ENCODE measurements around the gene ITGAD.
"Not testable (repeated sequence)": the region's sequence is repeated elsewhere in the genome, so short reads cannot be mapped to it uniquely, and the experiment has no call there.

ITGAD gene

DNA sequence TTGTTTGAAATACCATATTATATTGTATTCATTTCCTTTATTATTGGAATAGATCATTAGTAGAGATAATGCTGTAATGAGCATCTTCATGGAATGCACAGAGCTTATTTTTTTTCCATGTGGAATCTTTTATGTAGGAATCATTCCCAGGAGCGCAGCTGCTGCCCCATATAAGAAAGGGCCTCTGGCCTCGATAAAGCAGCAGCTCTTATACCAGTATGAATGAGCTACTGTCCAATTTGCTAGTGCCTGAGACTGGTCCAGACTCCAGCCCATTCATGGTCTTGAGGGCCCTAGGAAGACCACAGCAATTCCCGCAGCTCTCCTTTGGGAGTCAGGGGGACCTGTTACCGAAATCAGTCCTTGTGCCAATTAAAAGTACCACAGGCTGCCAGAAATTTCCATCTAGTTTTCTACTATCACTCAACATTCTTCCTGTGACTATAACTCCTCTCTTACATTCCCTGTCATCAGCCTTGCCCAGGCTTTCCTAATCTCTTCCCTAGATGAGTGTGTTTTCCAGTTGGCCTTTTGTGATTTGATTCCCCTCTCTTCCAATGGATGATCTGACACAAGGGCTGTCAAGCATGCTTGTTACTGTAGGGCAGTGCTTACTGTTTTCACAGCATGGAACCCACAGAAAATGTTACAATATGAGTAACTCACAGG is 47.5 kb downstream of the ITGAD start:
- WGBS, 2 experiments = 91% methylated on average over 4 of the region's 4 CpGs
- H3K9me3 ChIP-seq (ENCODE audit: control insufficient read depth, low read length) = no peaks in the 10 kb centered on the region
- H3K4me3 ChIP-seq (ENCODE audit: insufficient read depth, low read depth, low read length) = no peak overlapping the region
- no peaks in the 10 kb centered on the region for H3K4me1 ChIP-seq (ENCODE audit: control insufficient read depth, insufficient read depth, low read length)
- no peaks in the 10 kb centered on the region for H3K27me3 ChIP-seq (ENCODE audit: control insufficient read depth, insufficient read depth, low read length, poor library complexity, severe bottlenecking)
- no peaks in the 10 kb centered on the region for H3K36me3 ChIP-seq (ENCODE audit: control insufficient read depth, insufficient read depth, low read length)
- H3K27ac ChIP-seq (ENCODE audit: insufficient read depth, low read depth, low read length, poor library complexity, severe bottlenecking) = no peak overlapping the region

DNA sequence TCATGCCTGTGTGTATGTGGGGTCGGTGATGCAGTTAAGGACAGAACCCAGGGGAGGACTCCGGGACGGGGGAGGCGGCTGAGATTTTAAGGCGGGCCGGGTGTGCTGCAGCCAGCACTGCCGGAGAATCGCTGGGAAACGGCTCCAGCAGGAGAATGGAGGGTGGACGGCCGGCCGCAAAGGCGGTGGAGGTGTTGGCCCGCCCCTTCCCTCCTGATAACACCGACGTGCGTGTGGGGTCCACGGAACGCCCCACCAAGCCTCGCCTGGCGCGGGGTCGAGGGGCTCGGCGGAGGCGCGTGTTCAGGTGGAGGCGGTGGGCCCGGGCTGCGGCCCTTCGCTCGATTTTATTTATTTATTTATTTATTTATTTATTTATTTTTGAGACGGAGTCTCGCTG is 48.8 kb downstream of the ITGAD start:
- Histone ChIP-seq H3K27ac (ENCODE audit: insufficient read depth, low read depth, low read length, poor library complexity, severe bottlenecking) (no peak overlapping the region), H3K9me3 (ENCODE audit: control insufficient read depth, low read length) (no peaks in the 10 kb centered on the region), H3K27me3 (ENCODE audit: control insufficient read depth, insufficient read depth, low read length, poor library complexity, severe bottlenecking) (no peaks in the 10 kb centered on the region), H3K4me3 (ENCODE audit: insufficient read depth, low read depth, low read length) (no peak overlapping the region), H3K4me1 (ENCODE audit: control insufficient read depth, insufficient read depth, low read length) (no peaks in the 10 kb centered on the region), H3K36me3 (ENCODE audit: control insufficient read depth, insufficient read depth, low read length) (no peaks in the 10 kb centered on the region)
- WGBS, 2 experiments = 92 to 96% methylated on average over 29 of the region's 34 CpGs

DNA sequence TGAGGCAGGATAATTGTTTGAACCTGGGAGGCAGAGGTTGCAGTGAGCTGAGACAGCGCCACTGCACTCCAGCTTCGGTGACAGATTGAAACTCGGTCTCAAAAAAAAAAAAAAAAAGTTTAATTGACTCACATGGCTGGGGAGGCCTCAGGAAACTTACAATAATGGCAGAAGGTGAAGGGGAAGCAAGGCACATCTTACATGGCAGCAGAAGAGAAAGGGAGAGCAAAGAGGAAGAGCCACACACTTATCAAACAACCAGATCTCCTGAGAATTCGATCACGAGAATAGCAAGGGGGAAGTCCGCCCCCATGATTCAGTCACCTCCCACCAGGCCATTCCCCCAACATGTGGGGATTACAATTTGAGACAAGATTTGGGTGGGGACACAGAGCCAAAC is 52.8 kb downstream of the ITGAD start:
- not testable (repeated sequence) for H3K27ac ChIP-seq (ENCODE audit: insufficient read depth, low read depth, low read length, poor library complexity, severe bottlenecking); H3K36me3 ChIP-seq (ENCODE audit: control insufficient read depth, insufficient read depth, low read length); H3K27me3 ChIP-seq (ENCODE audit: control insufficient read depth, insufficient read depth, low read length, poor library complexity, severe bottlenecking); H3K4me1 ChIP-seq (ENCODE audit: control insufficient read depth, insufficient read depth, low read length); H3K4me3 ChIP-seq (ENCODE audit: insufficient read depth, low read depth, low read length); H3K9me3 ChIP-seq (ENCODE audit: control insufficient read depth, low read length)
- 92 to 96% methylated on average over 6 of the region's 6 CpGs for WGBS, 2 experiments

DNA sequence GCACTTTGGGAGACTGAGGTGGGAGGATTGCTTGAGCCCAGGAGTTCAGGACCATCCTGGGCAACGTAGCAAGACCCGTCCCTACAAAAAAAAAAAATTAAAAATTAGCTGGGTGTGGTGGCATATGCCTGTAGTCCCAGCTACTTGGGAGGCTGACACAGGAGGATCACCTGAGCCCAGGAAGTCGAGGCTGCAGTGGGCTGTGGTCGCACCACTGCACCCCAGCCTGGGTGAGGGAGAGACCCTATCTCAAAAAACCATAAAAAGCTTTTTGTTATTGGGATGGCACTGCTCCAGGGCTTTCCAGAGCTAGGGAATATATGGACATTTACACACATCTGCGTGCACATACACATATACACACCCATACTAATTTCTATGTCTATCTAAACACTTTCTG is 58.1 kb downstream of the ITGAD start:
- WGBS, 2 experiments = 90 to 91% methylated on average over 5 of the region's 5 CpGs

DNA sequence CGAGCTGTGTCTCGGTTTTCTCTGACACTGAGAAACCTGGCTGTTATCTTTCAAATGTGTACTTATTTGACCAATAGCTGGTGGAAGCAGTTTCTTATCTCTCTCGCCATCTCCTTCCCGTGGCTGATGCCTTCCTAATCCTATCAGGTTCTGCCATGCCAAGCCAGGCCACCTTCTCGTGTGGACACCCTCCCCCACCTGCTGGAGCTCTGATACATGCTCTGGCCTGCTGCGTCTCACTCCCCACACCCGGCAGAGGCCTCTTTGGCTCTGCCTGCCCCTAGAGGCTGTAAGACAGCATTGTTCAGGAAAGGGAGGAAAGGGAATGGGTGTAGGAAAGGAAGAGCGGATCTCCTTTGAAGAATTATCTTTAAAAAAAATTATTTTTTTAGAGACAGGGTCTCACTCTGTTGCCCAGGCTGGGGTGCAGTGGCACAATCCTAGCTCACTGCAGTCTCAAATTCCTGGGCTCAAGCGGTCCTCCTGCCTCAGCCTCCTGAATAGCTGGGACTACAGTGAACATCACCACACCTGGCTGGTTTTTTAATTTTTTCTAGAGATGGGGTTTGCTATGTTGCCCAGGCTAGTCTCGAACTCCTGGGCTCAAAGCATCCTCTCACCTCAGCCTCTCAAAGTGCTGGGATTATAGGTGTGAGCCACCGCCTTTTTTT is 58.7 kb downstream of the ITGAD start:
- Histone ChIP-seq H3K36me3 (ENCODE audit: control insufficient read depth, insufficient read depth, low read length) (no peaks in the 10 kb centered on the region), H3K27ac (ENCODE audit: insufficient read depth, low read depth, low read length, poor library complexity, severe bottlenecking) (no peak overlapping the region), H3K9me3 (ENCODE audit: control insufficient read depth, low read length) (no peaks in the 10 kb centered on the region), H3K4me1 (ENCODE audit: control insufficient read depth, insufficient read depth, low read length) (peaks cover 19% of the 10 kb centered on the region), H3K4me3 (ENCODE audit: insufficient read depth, low read depth, low read length) (no peak overlapping the region), H3K27me3 (ENCODE audit: control insufficient read depth, insufficient read depth, low read length, poor library complexity, severe bottlenecking) (no peaks in the 10 kb centered on the region)
- WGBS, 2 experiments = 42 to 53% methylated on average over 9 to 11 of the region's 11 CpGs

More for the DNA sequence above, 58.1 kb downstream of the ITGAD start:
- H3K4me1 ChIP-seq (ENCODE audit: control insufficient read depth, insufficient read depth, low read length) = peaks cover 19% of the 10 kb centered on the region
- H3K9me3 ChIP-seq (ENCODE audit: control insufficient read depth, low read length) = no peaks in the 10 kb centered on the region
- no peak overlapping the region for H3K4me3 ChIP-seq (ENCODE audit: insufficient read depth, low read depth, low read length)
- no peaks in the 10 kb centered on the region for H3K27me3 ChIP-seq (ENCODE audit: control insufficient read depth, insufficient read depth, low read length, poor library complexity, severe bottlenecking)
- H3K27ac ChIP-seq (ENCODE audit: insufficient read depth, low read depth, low read length, poor library complexity, severe bottlenecking) = no peak overlapping the region
- no peaks in the 10 kb centered on the region for H3K36me3 ChIP-seq (ENCODE audit: control insufficient read depth, insufficient read depth, low read length)

DNA sequence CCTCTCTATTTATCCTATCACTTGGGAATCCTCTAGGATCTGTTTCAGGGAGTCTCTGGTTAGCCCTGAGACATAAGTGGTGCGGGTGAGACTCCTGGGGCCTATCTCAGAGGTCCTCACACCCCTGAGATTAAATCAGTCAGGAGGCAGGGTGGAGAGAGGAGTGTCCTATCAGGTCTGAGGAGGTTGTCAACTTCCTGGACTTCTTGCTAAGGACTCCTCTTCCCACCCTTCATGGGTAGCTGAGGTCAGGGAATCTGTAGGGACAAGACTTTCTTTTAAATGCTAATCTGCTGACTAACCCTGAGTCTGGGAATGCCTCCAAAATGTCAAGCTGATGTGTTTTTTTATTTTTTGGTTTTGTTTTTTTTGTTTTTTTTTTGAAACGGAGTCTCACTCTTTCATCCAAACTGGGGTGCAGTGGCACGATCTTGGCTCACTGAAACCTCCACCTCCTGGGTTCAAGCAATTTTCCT is 59.5 kb downstream of the ITGAD start:
- H3K27me3 ChIP-seq (ENCODE audit: control insufficient read depth, insufficient read depth, low read length, poor library complexity, severe bottlenecking) = no peaks in the 10 kb centered on the region
- no peak overlapping the region for H3K4me3 ChIP-seq (ENCODE audit: insufficient read depth, low read depth, low read length)
- no peaks in the 10 kb centered on the region for H3K9me3 ChIP-seq (ENCODE audit: control insufficient read depth, low read length)
- H3K36me3 ChIP-seq (ENCODE audit: control insufficient read depth, insufficient read depth, low read length) = no peaks in the 10 kb centered on the region
- H3K4me1 ChIP-seq (ENCODE audit: control insufficient read depth, insufficient read depth, low read length) = peaks cover 28% of the 10 kb centered on the region
- H3K27ac ChIP-seq (ENCODE audit: insufficient read depth, low read depth, low read length, poor library complexity, severe bottlenecking) = no peak overlapping the region
- WGBS, 2 experiments = 66 to 73% methylated on average over 3 of the region's 3 CpGs

DNA sequence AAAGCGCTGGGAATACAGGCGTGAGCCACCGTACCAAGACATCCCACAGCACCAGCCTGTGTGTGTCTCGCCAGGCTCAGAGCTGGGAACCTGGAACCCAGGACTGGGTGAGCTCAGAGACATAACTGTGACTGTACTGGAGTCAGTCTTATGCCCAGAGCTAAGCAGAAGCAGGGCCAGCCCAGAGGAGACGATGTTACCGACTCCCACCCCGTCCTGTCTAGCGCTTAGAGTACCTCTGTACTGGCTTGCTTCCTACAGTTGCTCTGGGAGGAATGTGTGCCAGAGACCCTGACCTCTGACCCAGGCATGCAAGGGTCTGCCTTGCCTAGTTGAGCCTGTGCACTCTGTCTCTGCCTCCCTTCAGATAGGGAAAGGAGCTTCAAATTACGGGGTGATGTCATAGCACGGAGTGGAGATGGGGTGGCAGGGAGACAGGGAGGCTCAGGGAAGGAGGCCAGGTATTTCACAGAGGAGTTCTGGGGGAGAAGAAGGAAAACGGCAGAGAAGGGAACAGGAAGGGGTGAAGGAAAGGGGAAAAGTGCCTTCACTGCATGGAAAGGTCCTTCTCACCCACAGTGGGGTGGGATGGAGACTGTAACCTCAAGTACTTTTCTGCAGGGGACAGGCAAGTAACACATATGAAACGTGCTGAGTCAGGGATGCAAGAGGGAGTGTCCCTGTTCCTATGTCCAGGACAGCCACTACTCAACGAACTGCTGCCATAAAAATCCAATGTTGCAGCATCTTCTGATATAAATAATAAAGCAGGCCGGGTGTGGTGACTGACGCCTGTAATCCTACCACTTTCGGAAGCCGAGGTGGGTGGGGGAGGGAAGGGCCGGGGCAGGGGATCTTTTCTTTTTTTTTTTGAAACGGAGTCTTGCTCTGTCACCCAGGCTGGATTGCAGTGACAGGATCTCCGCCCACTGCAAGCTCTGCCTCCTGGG is 60.4 kb downstream of the ITGAD start:
- no peaks in the 10 kb centered on the region for H3K9me3 ChIP-seq (ENCODE audit: control insufficient read depth, low read length)
- no peaks in the 10 kb centered on the region for H3K27me3 ChIP-seq (ENCODE audit: control insufficient read depth, insufficient read depth, low read length, poor library complexity, severe bottlenecking)
- no peak overlapping the region for H3K4me3 ChIP-seq (ENCODE audit: insufficient read depth, low read depth, low read length)
- WGBS, 2 experiments = 42 to 51% methylated on average over 20 of the region's 20 CpGs
- no peak overlapping the region for H3K27ac ChIP-seq (ENCODE audit: insufficient read depth, low read depth, low read length, poor library complexity, severe bottlenecking)
- no peaks in the 10 kb centered on the region for H3K36me3 ChIP-seq (ENCODE audit: control insufficient read depth, insufficient read depth, low read length)
- H3K4me1 ChIP-seq (ENCODE audit: control insufficient read depth, insufficient read depth, low read length) = peaks cover 33% of the 10 kb centered on the region

DNA sequence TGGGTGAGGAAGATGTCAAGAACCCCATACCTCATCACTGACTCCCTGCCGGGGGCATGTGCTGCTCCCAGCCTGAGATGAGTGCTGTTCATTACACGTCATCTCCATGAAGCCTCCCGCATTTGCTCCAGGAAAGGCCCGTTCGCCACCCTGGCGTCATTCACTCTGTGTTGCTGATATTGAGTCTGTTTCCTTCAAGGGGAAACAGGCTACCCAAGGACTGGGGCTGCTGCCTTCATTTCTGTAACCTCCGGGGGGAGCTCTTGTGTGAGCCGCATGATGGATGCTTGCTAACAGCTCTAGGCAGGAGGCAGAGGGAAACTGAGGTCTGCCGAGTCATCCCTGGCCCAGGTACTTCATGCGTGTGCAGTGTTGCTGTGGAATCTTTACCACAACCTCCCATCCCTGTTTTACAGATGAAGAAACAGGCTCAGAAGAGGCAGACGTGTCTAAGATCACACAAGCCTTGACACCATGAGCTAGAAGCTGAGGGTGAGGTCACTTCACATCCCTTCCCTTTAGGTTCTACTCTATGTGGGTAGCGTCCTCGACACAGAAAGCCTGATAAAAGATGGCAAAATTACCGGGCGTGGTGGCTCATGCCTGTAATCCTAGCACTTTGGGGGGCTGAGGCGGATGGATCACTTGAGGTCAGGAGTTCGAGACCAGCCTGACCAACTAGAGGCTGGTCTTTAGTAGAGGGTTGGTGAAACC is 62.6 kb downstream of the ITGAD start:
- Histone ChIP-seq H3K36me3 (ENCODE audit: control insufficient read depth, insufficient read depth, low read length) (no peaks in the 10 kb centered on the region), H3K4me1 (ENCODE audit: control insufficient read depth, insufficient read depth, low read length) (peaks cover 33% of the 10 kb centered on the region), H3K27ac (ENCODE audit: insufficient read depth, low read depth, low read length, poor library complexity, severe bottlenecking) (no peak overlapping the region), H3K27me3 (ENCODE audit: control insufficient read depth, insufficient read depth, low read length, poor library complexity, severe bottlenecking) (no peaks in the 10 kb centered on the region), H3K4me3 (ENCODE audit: insufficient read depth, low read depth, low read length) (no peak overlapping the region), H3K9me3 (ENCODE audit: control insufficient read depth, low read length) (no peaks in the 10 kb centered on the region)
- WGBS, 2 experiments = 85 to 86% methylated on average over 17 of the region's 17 CpGs

DNA sequence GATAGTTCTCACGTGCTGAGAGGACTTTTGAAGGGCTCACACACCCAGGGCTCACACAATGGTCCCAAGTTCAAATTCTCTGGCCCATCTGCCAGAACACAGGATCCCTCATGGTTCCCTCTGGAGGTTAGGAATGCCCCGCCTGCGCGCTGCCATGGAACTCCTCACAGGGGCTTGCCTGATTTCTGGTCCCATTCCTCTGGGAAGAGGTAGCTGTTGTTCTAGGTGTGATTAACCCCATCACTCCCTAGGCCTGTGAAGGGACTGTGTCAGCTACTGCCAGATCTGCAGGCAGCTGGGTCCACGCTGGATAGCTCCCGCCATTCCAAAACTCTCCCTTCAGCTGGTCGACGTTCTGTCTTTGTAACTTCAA is 63.8 kb downstream of the ITGAD start:
- no peaks in the 10 kb centered on the region for H3K27me3 ChIP-seq (ENCODE audit: control insufficient read depth, insufficient read depth, low read length, poor library complexity, severe bottlenecking)
- no peak overlapping the region for H3K4me3 ChIP-seq (ENCODE audit: insufficient read depth, low read depth, low read length)
- no peaks in the 10 kb centered on the region for H3K9me3 ChIP-seq (ENCODE audit: control insufficient read depth, low read length)
- peaks cover 31% of the 10 kb centered on the region for H3K4me1 ChIP-seq (ENCODE audit: control insufficient read depth, insufficient read depth, low read length)
- no peaks in the 10 kb centered on the region for H3K36me3 ChIP-seq (ENCODE audit: control insufficient read depth, insufficient read depth, low read length)
- WGBS, 2 experiments = 91 to 92% methylated on average over 8 of the region's 8 CpGs
- H3K27ac ChIP-seq (ENCODE audit: insufficient read depth, low read depth, low read length, poor library complexity, severe bottlenecking) = no peak overlapping the region

All from ectodermal cell (in vitro differentiated cells).